WTC11 (cell line): ENCODE results near the gene PACSIN1. TPM values are rescaled to one million over a fixed set of nuclear protein-coding genes. Genes with fewer than 3 reads are reported as not detected.

Experiments
- ATAC-seq: fragments of 200-7000 bp; cut with Tn5 transposase; 2 replicates; pipeline ENCODE4 v1.10.0; 2021; ENCODE audit warnings: mild to moderate bottlenecking, moderate library complexity
- CTCF ChIA-PET: fragments of 300-600 bp; sonication (Branson Sonifier 250); formaldehyde crosslinking; loops from one replicate; lab custom pipeline; 2021; ENCODE audit warnings: antibody characterized with exemption; lab: Charles Lee
- POLR2A ChIA-PET: fragments of 350-600 bp; sonication (Branson Sonifier 250); formaldehyde crosslinking; loops from one replicate; lab custom pipeline; 2021; ENCODE audit warnings: antibody characterized with exemption; lab: Charles Lee
- DNase-seq: peaks from one replicate; pipeline ENCODE4 v3.0.0; 2021; ENCODE audit warnings: low spot score
- H3K27ac Mint-ChIP-seq: 2 replicates; pipeline ENCODE4 v1.8.0; 2021; ENCODE audit warnings: mixed read lengths
- H3K27me3 Mint-ChIP-seq: 2 replicates; pipeline ENCODE4 v1.8.0; 2021; ENCODE audit warnings: low read depth, mild to moderate bottlenecking, moderate library complexity, mixed read lengths
- H3K36me3 Mint-ChIP-seq: 2 replicates; pipeline ENCODE4 v1.8.0; 2021; ENCODE audit warnings: mixed read lengths
- H3K4me1 Mint-ChIP-seq: 2 replicates; pipeline ENCODE4 v1.8.0; 2022; ENCODE audit warnings: mixed read lengths
- H3K4me3 Mint-ChIP-seq: 2 replicates; pipeline ENCODE4 v1.8.0; 2021; ENCODE audit warnings: mild to moderate bottlenecking, moderate library complexity, mixed read lengths
- H3K9me3 Mint-ChIP-seq: 2 replicates; pipeline ENCODE4 v1.8.0; 2021; ENCODE audit warnings: mixed read lengths
- CREM ChIP-seq: sonication (generic); formaldehyde crosslinking; IDR thresholded peaks from 2 replicates; pipeline ENCODE4 v1.8.1; 2022; ENCODE audit warnings: mild to moderate bottlenecking, missing genetic modification reagents, moderate library complexity
- EMX1 ChIP-seq: fragments of 250-450 bp; sonication (Bioruptor Pico); IDR thresholded peaks from 2 replicates; pipeline ENCODE4 v1.8.0; 2021; ENCODE audit warnings: mild to moderate bottlenecking
- FOXP1 ChIP-seq: sonication (generic); formaldehyde crosslinking; IDR thresholded peaks from 2 replicates; pipeline ENCODE4 v1.8.0; 2022; ENCODE audit warnings: missing genetic modification reagents, mild to moderate bottlenecking, moderate library complexity, borderline replicate concordance
- GABPB1 ChIP-seq: sonication (generic); formaldehyde crosslinking; IDR thresholded peaks from 2 replicates; pipeline ENCODE4 v1.8.1; 2023; ENCODE audit warnings: mild to moderate bottlenecking, missing genetic modification reagents
- JAZF1 ChIP-seq: fragments of 250-450 bp; sonication (Bioruptor Pico); IDR thresholded peaks from 2 replicates; pipeline ENCODE4 v1.9.0; 2021; ENCODE audit warnings: moderate library complexity, mild to moderate bottlenecking, inconsistent platforms
- MXD4 ChIP-seq: fragments of 250-450 bp; sonication (Bioruptor Pico); IDR thresholded peaks from 2 replicates; pipeline ENCODE4 v1.8.0; 2021; ENCODE audit warnings: mild to moderate bottlenecking, moderate library complexity, borderline replicate concordance
- MYBL2 ChIP-seq: sonication (generic); formaldehyde crosslinking; IDR thresholded peaks from 2 replicates; pipeline ENCODE4 v1.8.1; 2023; ENCODE audit warnings: mild to moderate bottlenecking, moderate library complexity, missing genetic modification reagents
- PRRX2 ChIP-seq: fragments of 250-450 bp; sonication (Bioruptor Pico); IDR thresholded peaks from 2 replicates; pipeline ENCODE4 v1.8.0; 2021; ENCODE audit warnings: mild to moderate bottlenecking
- RELA ChIP-seq: sonication (generic); formaldehyde crosslinking; IDR thresholded peaks from 2 replicates; pipeline ENCODE4 v1.8.1; 2022; ENCODE audit warnings: missing genetic modification reagents, mild to moderate bottlenecking, borderline replicate concordance
- SP1 ChIP-seq: sonication (generic); formaldehyde crosslinking; conservative IDR thresholded peaks from 2 replicates; pipeline ENCODE4 v1.8.1; 2022; ENCODE audit warnings: missing genetic modification reagents
- ZBTB21 ChIP-seq: sonication (generic); formaldehyde crosslinking; IDR thresholded peaks from 2 replicates; pipeline ENCODE4 v1.8.1; 2023; ENCODE audit warnings: mild to moderate bottlenecking, missing genetic modification reagents, borderline replicate concordance
- ZNF121 ChIP-seq: sonication (generic); formaldehyde crosslinking; IDR thresholded peaks from 2 replicates; pipeline ENCODE4 v1.8.0; 2023; ENCODE audit warnings: missing genetic modification reagents
- ZNF263 ChIP-seq: sonication (generic); formaldehyde crosslinking; IDR thresholded peaks from 2 replicates; pipeline ENCODE4 v1.8.1; 2022; ENCODE audit warnings: low read depth, mild to moderate bottlenecking, moderate library complexity, missing genetic modification reagents
- ZNF317 ChIP-seq: sonication (generic); formaldehyde crosslinking; IDR thresholded peaks from 2 replicates; pipeline ENCODE4 v1.8.1; 2023; ENCODE audit warnings: low read depth, mild to moderate bottlenecking, moderate library complexity, missing genetic modification reagents, borderline replicate concordance
- total RNA-seq: library from RNA; stranded (reverse); gene quantifications from 3 replicates; pipeline ENCODE4 v1.2.3, GENCODE V29; 2021
- TF ChIP-seq, protein P1 (sequence below): sonication (generic); formaldehyde crosslinking; IDR thresholded peaks from 2 replicates; pipeline ENCODE4 v1.8.1; 2023; ENCODE audit warnings: mild to moderate bottlenecking, missing genetic modification reagents
- TF ChIP-seq, protein P2 (sequence below): sonication (generic); formaldehyde crosslinking; IDR thresholded peaks from 2 replicates; pipeline ENCODE4 v1.8.1; 2023; ENCODE audit warnings: mild to moderate bottlenecking, moderate library complexity, missing genetic modification reagents
- TF ChIP-seq, protein P3 (sequence below): sonication (generic); formaldehyde crosslinking; conservative IDR thresholded peaks from 2 replicates; pipeline ENCODE4 v1.8.1; 2023; ENCODE audit warnings: mild to moderate bottlenecking, low read depth, missing genetic modification reagents, moderate library complexity
- TF ChIP-seq, protein P4 (sequence below): sonication (generic); formaldehyde crosslinking; IDR thresholded peaks from 2 replicates; pipeline ENCODE4 v1.8.1; 2022; ENCODE audit warnings: mild to moderate bottlenecking, moderate library complexity, missing genetic modification reagents
- TF ChIP-seq, protein P5 (sequence below): sonication (generic); formaldehyde crosslinking; IDR thresholded peaks from 2 replicates; pipeline ENCODE4 v1.8.1; 2023; ENCODE audit warnings: mild to moderate bottlenecking, missing genetic modification reagents, moderate library complexity
- TF ChIP-seq, protein P6 (sequence below): fragments of 250-450 bp; sonication (Bioruptor Pico); IDR thresholded peaks from 2 replicates; pipeline ENCODE4 v1.8.0; 2021; ENCODE audit warnings: mild to moderate bottlenecking
- TF ChIP-seq, protein P7 (sequence below): sonication (generic); formaldehyde crosslinking; IDR thresholded peaks from 2 replicates; pipeline ENCODE4 v1.8.1; 2022; ENCODE audit warnings: missing genetic modification reagents, borderline replicate concordance
- TF ChIP-seq, protein P8 (sequence below): sonication (generic); formaldehyde crosslinking; IDR thresholded peaks from 2 replicates; pipeline ENCODE4 v1.8.1; 2023; ENCODE audit warnings: mild to moderate bottlenecking, missing genetic modification reagents
- TF ChIP-seq, protein P9 (sequence below): sonication (generic); formaldehyde crosslinking; conservative IDR thresholded peaks from 2 replicates; pipeline ENCODE4 v1.8.1; 2022; ENCODE audit warnings: mild to moderate bottlenecking, missing genetic modification reagents
- TF ChIP-seq, protein P10 (sequence below): fragments of 250-450 bp; sonication (Bioruptor Pico); IDR thresholded peaks from 2 replicates; pipeline ENCODE4 v1.9.0; 2021; ENCODE audit warnings: mild to moderate bottlenecking

PACSIN1 gene
- total RNA-seq, 1 experiment from 2014 or later, result 12.6 TPM

DNA sequence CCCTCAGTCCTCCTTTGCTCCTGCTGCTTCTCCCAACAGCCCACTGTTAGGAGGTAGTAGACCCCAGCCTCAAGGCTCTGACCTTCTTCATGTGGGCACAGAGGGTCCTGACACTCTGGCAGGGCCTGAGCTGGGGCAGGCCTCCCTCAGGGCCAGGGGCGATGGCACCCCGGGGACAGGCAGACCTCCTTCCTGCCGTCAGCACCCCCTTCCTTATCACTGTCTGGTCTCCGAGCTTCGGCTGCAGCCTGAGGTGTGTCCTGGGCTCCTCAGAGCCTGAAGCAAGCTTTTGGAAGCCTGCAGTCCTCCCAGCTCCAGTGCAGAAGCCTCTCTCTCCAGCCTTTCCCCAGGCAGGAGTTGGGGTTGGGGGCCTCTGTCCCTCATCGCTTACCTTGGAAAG lies 68.3 kb downstream of the PACSIN1 start (continued):
- TF ChIP-seq, protein P1, sequence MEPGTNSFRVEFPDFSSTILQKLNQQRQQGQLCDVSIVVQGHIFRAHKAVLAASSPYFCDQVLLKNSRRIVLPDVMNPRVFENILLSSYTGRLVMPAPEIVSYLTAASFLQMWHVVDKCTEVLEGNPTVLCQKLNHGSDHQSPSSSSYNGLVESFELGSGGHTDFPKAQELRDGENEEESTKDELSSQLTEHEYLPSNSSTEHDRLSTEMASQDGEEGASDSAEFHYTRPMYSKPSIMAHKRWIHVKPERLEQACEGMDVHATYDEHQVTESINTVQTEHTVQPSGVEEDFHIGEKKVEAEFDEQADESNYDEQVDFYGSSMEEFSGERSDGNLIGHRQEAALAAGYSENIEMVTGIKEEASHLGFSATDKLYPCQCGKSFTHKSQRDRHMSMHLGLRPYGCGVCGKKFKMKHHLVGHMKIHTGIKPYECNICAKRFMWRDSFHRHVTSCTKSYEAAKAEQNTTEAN (CRISPR knock-in tag), result no peak
- TF ChIP-seq, protein P2, sequence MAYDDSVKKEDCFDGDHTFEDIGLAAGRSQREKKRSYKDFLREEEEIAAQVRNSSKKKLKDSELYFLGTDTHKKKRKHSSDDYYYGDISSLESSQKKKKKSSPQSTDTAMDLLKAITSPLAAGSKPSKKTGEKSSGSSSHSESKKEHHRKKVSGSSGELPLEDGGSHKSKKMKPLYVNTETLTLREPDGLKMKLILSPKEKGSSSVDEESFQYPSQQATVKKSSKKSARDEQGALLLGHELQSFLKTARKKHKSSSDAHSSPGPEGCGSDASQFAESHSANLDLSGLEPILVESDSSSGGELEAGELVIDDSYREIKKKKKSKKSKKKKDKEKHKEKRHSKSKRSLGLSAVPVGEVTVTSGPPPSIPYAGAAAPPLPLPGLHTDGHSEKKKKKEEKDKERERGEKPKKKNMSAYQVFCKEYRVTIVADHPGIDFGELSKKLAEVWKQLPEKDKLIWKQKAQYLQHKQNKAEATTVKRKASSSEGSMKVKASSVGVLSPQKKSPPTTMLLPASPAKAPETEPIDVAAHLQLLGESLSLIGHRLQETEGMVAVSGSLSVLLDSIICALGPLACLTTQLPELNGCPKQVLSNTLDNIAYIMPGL (CRISPR knock-in tag), result no peak
- TF ChIP-seq FOXP1 (CRISPR knock-in tag) (no peak), ZBTB21 (CRISPR knock-in tag) (no peak), MYBL2 (CRISPR knock-in tag) (no peak), SP1 (CRISPR knock-in tag) (no peak)
- TF ChIP-seq, protein P3, sequence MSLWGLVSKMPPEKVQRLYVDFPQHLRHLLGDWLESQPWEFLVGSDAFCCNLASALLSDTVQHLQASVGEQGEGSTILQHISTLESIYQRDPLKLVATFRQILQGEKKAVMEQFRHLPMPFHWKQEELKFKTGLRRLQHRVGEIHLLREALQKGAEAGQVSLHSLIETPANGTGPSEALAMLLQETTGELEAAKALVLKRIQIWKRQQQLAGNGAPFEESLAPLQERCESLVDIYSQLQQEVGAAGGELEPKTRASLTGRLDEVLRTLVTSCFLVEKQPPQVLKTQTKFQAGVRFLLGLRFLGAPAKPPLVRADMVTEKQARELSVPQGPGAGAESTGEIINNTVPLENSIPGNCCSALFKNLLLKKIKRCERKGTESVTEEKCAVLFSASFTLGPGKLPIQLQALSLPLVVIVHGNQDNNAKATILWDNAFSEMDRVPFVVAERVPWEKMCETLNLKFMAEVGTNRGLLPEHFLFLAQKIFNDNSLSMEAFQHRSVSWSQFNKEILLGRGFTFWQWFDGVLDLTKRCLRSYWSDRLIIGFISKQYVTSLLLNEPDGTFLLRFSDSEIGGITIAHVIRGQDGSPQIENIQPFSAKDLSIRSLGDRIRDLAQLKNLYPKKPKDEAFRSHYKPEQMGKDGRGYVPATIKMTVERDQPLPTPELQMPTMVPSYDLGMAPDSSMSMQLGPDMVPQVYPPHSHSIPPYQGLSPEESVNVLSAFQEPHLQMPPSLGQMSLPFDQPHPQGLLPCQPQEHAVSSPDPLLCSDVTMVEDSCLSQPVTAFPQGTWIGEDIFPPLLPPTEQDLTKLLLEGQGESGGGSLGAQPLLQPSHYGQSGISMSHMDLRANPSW (CRISPR knock-in tag), result no peak
- TF ChIP-seq, protein P4, sequence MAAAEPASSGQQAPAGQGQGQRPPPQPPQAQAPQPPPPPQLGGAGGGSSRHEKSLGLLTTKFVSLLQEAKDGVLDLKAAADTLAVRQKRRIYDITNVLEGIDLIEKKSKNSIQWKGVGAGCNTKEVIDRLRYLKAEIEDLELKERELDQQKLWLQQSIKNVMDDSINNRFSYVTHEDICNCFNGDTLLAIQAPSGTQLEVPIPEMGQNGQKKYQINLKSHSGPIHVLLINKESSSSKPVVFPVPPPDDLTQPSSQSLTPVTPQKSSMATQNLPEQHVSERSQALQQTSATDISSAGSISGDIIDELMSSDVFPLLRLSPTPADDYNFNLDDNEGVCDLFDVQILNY (CRISPR knock-in tag), result no peak
- TF ChIP-seq, protein P5, sequence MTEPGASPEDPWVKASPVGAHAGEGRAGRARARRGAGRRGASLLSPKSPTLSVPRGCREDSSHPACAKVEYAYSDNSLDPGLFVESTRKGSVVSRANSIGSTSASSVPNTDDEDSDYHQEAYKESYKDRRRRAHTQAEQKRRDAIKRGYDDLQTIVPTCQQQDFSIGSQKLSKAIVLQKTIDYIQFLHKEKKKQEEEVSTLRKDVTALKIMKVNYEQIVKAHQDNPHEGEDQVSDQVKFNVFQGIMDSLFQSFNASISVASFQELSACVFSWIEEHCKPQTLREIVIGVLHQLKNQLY (CRISPR knock-in tag), result no peak

DNA sequence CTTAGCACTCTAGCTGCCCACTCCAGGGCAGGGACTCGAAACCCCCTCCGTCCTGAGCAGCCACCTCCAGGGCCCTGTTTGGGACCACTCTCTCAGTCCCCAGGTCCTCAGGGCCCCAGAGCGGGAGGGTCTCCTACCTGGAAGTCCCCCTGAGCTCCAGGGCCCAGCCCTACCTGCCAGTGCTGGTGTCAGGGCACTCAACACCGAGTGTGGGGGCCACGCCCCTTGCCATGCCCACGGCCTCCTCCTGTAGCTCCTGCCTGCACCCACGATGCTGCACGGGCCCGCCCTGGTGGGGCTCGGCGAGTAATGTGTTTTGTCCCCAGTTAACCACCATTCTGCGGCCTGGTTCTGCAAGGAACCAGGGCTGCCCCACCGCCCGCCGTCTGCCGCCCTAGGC lies 68.8 kb downstream of the PACSIN1 start:
- POLR2A ChIA-PET, result no interaction called here
- no peaks in the 10 kb centered on the region; the same call in 1 of the 2 replicates for H3K27me3 Mint-ChIP-seq
- H3K4me1 Mint-ChIP-seq, result peaks cover 8% of the 10 kb centered on the region; the same call in 1 of the 2 replicates
- H3K36me3 Mint-ChIP-seq, result no peaks in the 10 kb centered on the region
- no peaks in the 10 kb centered on the region for H3K9me3 Mint-ChIP-seq
- ATAC-seq (no peak), DNase-seq (no peak)
- no peak overlapping the region for H3K4me3 Mint-ChIP-seq
- CTCF ChIA-PET, result interaction anchor here (0.6 kb wide), 1 partner anchor 75 kb away, joined by 3 read pairs; no protein-coding TSS in a partner anchor
- no peak overlapping the region for H3K27ac Mint-ChIP-seq
- TF ChIP-seq, protein P6, sequence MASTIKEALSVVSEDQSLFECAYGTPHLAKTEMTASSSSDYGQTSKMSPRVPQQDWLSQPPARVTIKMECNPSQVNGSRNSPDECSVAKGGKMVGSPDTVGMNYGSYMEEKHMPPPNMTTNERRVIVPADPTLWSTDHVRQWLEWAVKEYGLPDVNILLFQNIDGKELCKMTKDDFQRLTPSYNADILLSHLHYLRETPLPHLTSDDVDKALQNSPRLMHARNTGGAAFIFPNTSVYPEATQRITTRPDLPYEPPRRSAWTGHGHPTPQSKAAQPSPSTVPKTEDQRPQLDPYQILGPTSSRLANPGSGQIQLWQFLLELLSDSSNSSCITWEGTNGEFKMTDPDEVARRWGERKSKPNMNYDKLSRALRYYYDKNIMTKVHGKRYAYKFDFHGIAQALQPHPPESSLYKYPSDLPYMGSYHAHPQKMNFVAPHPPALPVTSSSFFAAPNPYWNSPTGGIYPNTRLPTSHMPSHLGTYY, result no peak
- TF ChIP-seq CREM (CRISPR knock-in tag) (no peak), MXD4 (CRISPR knock-in tag) (no peak), ZNF317 (CRISPR knock-in tag) (no peak), GABPB1 (CRISPR knock-in tag) (no peak), EMX1 (CRISPR knock-in tag) (no peak), ZNF263 (no peak), RELA (CRISPR knock-in tag) (no peak), JAZF1 (CRISPR knock-in tag) (no peak), PRRX2 (CRISPR knock-in tag) (no peak), MYBL2 (CRISPR knock-in tag) (no peak), ZNF121 (CRISPR knock-in tag) (no peak)
- TF ChIP-seq, protein P7, sequence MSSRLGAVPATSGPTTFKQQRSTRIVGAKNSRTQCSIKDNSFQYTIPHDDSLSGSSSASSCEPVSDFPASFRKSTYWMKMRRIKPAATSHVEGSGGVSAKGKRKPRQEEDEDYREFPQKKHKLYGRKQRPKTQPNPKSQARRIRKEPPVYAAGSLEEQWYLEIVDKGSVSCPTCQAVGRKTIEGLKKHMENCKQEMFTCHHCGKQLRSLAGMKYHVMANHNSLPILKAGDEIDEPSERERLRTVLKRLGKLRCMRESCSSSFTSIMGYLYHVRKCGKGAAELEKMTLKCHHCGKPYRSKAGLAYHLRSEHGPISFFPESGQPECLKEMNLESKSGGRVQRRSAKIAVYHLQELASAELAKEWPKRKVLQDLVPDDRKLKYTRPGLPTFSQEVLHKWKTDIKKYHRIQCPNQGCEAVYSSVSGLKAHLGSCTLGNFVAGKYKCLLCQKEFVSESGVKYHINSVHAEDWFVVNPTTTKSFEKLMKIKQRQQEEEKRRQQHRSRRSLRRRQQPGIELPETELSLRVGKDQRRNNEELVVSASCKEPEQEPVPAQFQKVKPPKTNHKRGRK (CRISPR knock-in tag), result no peak
- TF ChIP-seq, protein P8, sequence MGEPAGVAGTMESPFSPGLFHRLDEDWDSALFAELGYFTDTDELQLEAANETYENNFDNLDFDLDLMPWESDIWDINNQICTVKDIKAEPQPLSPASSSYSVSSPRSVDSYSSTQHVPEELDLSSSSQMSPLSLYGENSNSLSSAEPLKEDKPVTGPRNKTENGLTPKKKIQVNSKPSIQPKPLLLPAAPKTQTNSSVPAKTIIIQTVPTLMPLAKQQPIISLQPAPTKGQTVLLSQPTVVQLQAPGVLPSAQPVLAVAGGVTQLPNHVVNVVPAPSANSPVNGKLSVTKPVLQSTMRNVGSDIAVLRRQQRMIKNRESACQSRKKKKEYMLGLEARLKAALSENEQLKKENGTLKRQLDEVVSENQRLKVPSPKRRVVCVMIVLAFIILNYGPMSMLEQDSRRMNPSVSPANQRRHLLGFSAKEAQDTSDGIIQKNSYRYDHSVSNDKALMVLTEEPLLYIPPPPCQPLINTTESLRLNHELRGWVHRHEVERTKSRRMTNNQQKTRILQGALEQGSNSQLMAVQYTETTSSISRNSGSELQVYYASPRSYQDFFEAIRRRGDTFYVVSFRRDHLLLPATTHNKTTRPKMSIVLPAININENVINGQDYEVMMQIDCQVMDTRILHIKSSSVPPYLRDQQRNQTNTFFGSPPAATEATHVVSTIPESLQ (CRISPR knock-in tag), result no peak
- TF ChIP-seq, protein P9, sequence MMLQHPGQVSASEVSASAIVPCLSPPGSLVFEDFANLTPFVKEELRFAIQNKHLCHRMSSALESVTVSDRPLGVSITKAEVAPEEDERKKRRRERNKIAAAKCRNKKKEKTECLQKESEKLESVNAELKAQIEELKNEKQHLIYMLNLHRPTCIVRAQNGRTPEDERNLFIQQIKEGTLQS (CRISPR knock-in tag), result no peak
- TF ChIP-seq, protein P10, sequence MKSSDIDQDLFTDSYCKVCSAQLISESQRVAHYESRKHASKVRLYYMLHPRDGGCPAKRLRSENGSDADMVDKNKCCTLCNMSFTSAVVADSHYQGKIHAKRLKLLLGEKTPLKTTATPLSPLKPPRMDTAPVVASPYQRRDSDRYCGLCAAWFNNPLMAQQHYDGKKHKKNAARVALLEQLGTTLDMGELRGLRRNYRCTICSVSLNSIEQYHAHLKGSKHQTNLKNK (CRISPR knock-in tag), result no peak
